HPDE6-E6E7 (cell line): ENCODE results near the gene CHKB.
"Not testable (repeated sequence)": the region's sequence is repeated elsewhere in the genome, so short reads cannot be mapped to it uniquely, and the experiment has no call there.

Experiments
- DNase-seq: peaks from one replicate; pipeline ENCODE4 v3.0.0; 2011; ENCODE audit warnings: missing footprints; ENCODE audit errors: extremely low spot score

CHKB gene

GRCh38 chr22:50612168-50612527, 29.5 kb upstream of the CHKB start:
- no peak for DNase-seq

DNA sequence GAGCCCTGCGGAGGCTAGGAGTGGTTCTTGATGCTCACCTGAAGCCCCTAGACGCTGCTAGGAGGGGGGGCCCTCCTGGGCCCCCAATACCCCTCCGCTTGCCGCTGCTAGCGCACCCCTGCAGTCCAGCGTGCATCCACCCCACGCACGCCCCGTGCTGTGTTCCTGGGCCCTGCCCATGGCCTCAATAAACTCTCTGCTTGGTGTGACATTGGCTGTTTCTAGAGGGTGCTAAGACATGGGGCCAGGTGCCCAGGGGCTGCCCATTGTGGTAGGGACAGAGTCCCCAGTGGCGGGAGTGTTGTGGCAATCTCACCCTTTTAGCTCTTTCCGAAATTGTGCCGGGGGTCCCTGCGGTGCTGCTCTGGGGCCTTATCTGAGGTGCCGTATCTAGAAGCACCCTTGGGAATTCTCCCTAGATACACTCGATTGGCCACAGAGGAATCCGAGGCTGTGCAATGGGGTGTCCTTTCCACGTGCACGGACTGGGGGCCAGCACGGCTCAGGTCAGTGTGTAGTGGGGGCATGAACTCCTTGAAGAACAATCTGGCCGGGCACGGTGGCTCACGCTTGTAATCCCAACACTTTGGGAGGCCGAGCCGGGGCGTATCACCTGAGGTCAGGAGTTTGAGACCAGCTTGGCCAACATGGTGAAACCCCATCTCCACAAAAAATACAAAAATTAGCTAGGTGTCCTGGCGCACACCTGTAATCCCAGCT, 28.9 kb upstream of the CHKB start:
- no peak for DNase-seq

DNA sequence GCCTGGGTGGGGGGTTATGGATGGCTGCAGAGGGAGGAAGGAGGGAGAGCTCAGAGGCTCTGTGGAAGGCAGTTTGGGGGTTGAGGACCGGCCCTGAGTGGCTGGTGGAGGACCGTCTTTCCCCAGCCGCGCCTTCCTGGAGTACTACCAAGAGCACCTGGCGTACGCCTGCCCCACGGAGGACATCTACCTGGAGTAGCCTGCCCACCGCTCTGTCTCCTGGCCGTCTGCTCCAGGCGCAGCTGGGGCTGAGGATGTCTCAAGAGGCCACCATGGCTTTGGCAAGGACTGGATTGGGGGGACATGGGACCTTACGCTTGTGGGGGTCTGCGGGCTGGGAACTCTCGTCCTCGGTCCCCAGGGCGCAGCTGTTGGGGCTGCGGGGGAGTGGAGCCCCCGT, 27.9 kb upstream of the CHKB start:
- no peak for DNase-seq

DNA sequence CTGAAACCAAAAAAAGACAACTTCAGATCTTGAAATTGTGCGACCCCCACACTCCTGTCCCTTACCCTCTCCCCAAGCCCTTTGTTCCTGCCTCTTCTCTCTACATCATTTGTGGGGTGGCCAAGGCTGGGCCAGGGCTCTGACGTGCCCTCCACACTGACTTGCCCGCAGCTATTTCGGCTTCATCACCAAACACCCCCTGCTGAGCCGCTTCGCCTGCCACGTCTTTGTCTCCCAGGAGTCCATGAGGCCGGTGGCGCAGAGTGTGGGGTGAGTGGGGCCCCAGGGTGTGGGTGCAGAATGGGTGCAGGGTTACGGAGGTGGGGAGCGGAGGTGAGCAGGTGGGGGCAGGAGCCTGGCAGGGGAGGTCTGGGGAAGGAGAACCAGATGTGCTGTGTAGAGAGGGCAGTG, 27.4 kb upstream of the CHKB start:
- DNase-seq: no peak

- no peak for DNase-seq
Measured at GRCh38 chr22:50609599-50609998, 26.9 kb upstream of the CHKB start.

- no peak for DNase-seq
Measured at GRCh38 chr22:50608996-50609395, 26.3 kb upstream of the CHKB start.

DNA sequence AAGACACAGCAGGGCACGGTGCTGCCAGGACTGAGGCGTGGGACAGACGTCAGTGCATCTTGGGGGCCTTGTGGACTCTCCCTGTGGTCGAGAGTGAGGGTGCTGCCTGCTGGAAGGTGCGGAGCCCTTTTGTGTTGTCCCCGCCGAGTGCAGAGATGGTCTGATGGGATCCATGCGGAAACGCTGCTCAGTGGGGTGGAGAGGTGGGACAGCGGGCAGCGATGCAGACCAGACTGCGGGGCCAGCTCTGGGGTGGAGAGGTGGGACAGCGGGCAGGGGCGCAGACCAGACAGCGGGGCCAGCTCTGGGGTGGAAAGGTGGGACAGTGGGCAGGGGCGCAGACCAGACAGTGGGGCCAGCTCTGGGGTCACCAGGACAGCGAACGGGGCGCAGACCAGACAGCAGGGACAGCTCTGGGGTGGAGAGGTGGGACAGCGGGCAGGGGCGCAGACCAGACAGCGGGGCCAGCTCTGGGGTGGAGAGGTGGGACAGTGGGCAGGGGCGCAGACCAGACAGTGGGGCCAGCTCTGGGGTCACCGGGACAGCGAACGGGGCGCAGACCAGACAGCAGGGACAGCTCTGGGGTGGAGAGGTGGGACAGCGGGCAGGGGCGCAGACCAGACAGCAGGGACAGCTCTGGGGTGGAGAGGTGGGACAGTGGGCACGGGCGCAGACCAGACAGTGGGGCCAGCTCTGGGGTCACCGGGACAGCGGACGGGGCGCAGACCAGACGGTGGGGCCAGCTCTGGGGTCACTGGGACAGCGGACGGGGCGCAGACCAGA, 25.6 kb upstream of the CHKB start:
- DNase-seq: not testable (repeated sequence)

DNA sequence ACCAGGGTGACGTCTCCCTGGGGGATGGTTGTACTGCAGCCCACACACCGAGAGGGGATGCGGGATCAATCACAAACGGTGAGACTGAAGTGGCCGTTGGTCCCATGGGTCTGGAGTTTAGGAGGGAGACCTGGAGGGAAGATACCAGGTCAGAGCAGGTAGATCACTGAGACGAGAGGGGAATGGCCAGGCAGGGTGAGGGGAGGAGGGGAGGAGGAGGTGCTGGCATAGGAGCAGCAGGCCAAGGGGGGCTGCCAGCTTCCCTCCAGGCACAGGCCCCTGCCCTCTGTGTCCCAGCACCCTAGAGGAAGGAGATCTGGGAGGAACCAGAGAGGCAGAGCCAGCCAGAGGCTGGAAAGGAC, 25.0 kb upstream of the CHKB start:
- no peak for DNase-seq

DNA sequence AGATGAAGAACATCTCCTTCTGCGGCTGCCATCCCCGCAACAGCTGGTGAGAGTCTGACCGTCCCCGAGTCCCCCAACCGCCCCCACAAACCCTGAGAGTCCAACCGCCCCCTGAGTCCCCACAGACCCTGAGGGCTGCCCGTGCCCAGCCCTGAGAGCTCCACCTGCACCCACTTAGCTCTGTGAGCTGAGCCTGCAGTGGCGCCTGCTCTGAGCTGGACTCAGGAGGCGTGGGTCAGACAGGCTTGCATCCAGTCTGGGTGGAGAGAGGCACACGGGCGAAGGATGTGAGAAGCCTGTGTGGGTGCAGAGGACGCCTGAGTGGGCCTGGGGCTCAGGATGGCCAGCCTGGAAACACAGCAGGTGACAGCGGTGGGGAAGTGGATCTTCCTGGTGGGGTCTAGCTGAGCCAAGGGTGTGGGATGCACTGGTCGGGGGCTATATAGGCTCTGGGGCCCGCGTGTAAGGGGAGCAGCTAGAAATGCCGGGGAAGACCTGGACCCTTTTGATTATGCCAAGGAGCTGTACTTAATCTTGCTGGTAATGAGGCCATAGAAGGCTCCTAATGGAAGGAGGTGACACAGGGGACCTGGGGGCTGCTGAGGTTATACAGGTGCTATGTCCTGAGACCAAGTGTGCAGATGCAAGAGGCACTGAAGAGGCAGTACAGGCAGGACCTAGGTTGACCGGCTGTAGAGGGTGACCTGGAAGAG, 24.5 kb upstream of the CHKB start:
- DNase-seq: no peak

- DNase-seq: no peak
Measured at GRCh38 chr22:50606165-50606945, 23.7 kb upstream of the CHKB start.

GRCh38 chr22:50605613-50606074, 23.0 kb upstream of the CHKB start:
- DNase-seq: no peak

DNA sequence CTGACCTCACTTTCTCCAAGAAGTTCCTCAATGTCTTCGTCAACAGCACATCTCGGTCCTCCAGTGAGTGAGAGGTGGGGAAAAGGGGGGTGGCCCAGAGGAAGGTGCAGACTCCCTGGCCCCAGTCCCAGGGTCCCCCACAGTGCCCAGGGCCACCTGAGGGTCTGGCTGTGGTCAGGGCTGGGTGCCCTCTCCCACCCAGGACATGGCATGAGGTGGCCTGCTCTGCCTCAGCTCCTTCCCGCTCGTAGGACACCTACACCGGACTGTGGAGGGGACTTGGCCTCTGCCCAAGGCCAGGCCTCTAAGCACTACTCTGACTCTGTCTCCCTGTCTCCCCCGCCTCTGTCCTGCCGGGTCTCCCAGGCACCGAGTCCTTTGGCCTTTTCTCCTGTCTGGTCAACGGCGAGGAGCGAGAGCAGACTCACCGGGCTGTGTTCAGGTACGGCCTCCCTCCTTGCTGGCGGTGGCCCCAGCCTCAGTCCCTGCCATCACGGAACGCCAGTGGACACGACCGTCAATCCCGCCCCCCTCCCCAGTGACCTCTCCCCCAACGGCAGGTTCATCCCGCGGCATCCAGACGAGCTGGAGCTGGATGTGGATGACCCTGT, 22.5 kb upstream of the CHKB start:
- DNase-seq: no peak

- DNase-seq: no peak
Measured at GRCh38 chr22:50604256-50605001, 21.8 kb upstream of the CHKB start.

DNA sequence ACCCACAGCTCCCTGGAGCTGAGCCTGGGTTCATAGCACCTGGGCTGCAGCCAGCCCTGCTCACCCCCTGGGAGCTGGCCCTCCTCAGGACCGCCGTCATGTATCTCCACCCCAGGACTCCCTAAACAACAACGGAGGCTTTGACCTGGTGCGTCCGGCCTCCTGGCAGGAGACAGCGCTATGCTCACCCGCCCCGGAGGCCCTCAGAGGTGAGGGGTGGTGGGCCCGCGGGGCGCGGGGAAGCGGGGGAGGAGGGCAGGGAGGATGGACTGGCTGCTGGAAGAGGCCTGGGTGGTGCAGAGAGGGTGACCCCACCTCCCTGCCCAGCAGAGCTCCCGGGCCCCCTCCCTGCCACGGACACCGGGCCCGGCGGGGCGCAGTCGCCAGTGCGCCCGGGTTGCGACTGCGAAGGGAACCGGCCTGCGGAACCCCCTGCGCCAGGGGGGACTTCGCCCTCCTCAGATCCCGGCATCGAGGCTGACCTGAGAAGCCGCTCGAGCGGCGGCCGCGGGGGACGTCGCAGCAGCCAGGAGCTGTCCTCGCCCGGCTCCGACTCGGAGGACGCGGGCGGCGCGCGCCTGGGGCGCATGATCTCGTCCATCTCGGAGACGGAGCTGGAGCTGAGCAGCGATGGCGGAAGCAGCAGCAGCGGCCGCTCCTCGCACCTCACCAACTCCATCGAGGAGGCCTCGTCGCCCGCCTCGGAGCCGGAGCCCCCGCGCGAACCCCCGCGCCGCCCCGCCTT, 21.0 kb upstream of the CHKB start:
- DNase-seq: no peak

DNA sequence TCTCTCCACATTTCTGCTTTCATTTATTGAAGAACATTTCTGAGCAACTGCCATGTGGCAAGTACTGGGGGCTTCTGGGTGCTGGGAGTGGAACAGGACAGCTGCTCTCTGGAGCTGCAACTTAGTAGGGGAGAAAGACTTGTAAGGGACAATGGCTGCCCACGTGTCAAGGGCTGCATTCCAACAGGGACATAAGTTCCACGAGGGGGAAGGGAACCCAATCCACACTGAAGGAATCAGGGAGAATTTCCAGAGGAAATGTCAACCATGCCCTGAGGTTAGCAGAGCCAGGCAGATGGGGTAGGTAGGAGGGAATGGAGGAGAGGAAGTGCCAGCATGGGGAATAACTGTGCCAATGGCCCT, 19.7 kb upstream of the CHKB start:
- DNase-seq: no peak

DNA sequence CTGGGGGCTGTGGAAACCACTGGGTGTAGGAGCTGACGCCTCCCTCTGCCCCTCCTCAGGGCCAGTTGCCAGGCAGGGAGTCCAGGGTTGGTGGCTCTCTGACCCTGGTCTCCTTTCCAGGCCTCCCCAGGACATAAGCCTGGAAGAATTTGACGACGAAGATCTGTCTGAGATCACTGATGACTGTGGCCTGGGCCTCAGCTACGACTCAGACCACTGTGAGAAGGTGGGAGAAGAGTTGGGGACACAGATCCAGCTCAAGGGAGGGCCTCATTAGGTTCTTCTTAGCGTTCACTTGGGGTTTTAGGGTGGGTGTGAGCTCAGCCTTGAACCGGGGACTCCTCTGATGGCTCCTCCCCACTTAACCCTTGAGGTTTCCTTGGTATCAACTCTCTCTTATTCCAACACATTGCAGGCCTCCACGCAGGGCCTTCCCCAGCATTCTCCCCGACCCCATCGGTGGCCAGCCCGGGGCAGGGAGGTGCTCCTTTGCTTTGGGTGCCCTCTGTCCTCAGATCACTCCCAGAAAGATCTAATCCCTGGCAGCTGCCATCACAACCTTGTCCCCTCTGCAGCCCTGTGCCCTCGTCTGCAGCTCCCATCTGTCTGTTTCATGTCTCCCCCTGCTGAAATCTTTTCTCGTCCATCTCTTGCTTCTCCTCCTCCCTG, 19.2 kb upstream of the CHKB start:
- no peak for DNase-seq

DNA sequence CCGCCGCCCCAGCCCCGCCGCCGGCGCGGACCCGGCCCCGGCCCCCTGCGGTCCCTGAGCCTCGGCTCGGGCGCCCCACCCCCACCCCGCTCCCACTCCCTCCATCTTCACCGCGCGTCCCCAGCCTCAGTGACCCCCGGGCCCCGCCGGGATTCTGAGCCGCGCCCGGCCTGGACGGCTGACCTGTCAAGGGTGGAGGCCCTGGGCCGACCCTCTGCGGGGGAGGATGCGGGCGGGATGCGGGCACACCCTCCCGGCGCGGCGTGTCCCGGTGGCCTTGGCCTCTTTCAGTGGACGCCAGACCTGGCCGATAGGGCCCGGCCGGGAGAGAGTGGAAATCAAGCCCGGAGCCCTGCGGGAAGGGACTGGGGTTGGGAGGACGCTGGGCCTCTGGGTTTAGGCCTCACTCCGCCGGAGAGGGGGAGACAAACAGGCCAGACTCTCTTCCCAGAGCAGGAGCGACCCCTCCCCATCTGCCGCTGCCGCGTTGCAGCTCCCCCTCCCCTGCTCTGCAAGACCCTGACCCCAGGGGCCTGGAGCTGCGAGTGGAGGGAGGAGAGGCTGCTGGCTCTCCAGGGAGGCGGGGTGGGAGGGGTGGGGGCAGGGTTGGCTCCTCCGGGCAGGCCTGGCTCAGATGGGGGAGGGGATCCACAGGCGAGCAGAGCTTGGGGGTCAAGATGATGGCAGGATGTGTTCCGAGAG, 18.5 kb upstream of the CHKB start:
- DNase-seq: no peak

GRCh38 chr22:50600538-50600937, 17.9 kb upstream of the CHKB start, which contains the start of gene MAPK8IP2:
MAPK8IP2 (plus strand) TSS chr22:50600793; CDS start chr22:50600819, 26 bp downstream.
- no peak for DNase-seq
